Prostate gland (tissue), 2 donors: ENCODE measurements around the gene PARP16. TPM values are rescaled to one million over a fixed set of nuclear protein-coding genes. Genes with fewer than 3 reads are reported as not detected.
"Not testable (repeated sequence)": the region's sequence is repeated elsewhere in the genome, so short reads cannot be mapped to it uniquely, and the experiment has no call there.

Experiments
- DNase-seq: peaks from one replicate; pipeline ENCODE4 v3.0.0-alpha.2; 2019; ENCODE audit warnings: low spot score
- H3K27ac ChIP-seq, 2 donors: fragments of 200-600 bp; sonication (generic); 2 replicates each; pipeline ENCODE4 v1.5.1; 2017 to 2019
- H3K27me3 ChIP-seq: fragments of 200-600 bp; sonication (generic); replicated peaks from 2 replicates; pipeline ENCODE4 v1.5.1; 2019; ENCODE audit not compliant: insufficient read depth
- H3K36me3 ChIP-seq, 2 donors: fragments of 200-600 bp; sonication (generic); 1 replicate in 1 of 2; 2 replicates in 1 of 2; pipeline versions ENCODE4 v1.5.1 to v1.8.1; 2017 to 2019
- H3K4me1 ChIP-seq: fragments of 200-600 bp; sonication (generic); replicated peaks from 2 replicates; pipeline ENCODE4 v1.5.1; 2019
- H3K4me3 ChIP-seq, 2 donors: fragments of 200-600 bp; sonication (generic); 2 replicates each; pipeline ENCODE4 v1.5.1; 2017 to 2019
- H3K9me3 ChIP-seq: fragments of 200-600 bp; sonication (generic); 2 replicates; pipeline ENCODE4 v1.5.1; 2017
- POLR2A ChIP-seq: fragments of 450-650 bp; IDR thresholded peaks from one replicate; pipeline ENCODE4 v1.6.1; 2016; ENCODE audit warnings: antibody characterized with exemption, mild to moderate bottlenecking
- POLR2AphosphoS5 ChIP-seq: sonication (generic); formaldehyde crosslinking; IDR thresholded peaks from one replicate; pipeline ENCODE4 v1.6.1; 2017; ENCODE audit warnings: antibody characterized with exemption
- WGBS: methylation state at CpG from one replicate; pipeline ENCODE4 v1.1.5; 2018; 5-methylcytosine and 5-hydroxymethylcytosine counted together
- intact Hi-C: fragments of 100-400 bp; cut with DNase I; formaldehyde crosslinking; loops from one replicate; pipeline ENCODE4 v1.14.2; 2022
- total RNA-seq, 2 donors: library from RNA; depleted of rRNA; stranded (reverse); fragments of >200 nt; gene quantifications; one replicate each; pipeline ENCODE4 v1.1.0, GENCODE V29; 2016
- TF ChIP-seq, protein P1 (sequence below), 4 experiments: fragments of 200-600 bp in 2 of 4; fragments of 450-650 bp in 2 of 4; sonication (generic) in 2 of 4; IDR thresholded peaks; 1 replicate in 3 of 4; 2 replicates in 1 of 4; pipeline ENCODE4 v1.5.1; 2016 to 2019; ENCODE audit warnings: antibody characterized with exemption in 4 of 4, mild to moderate bottlenecking in 2 of 4, moderate library complexity in 2 of 4

The PARP16 gene
- total RNA-seq, 2 donors from 2014 or later, result 13.0 to 17.0 TPM

DNA sequence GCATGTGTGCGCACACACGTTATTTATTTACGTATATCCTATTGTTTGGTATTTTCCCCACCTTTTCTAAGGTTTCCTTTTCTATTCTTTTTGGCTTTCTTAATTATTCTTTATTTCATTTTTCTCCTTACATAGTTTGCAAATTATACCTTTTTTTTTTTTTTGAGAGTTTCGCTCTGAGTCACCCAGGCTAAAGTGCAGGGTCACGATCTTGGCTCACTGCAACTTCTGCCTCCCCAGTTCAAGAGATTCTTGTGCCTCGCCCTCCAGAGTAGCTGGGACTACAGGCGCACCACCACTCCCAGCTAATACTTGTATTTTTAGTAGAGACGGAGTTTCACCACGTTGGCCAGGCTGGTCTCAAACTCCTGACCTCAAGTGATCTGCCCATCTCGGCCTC, 55.4 kb downstream of the PARP16 start:
- no peak overlapping the region for H3K27ac ChIP-seq
- intact Hi-C loops, result no loop called here
- no peak for DNase-seq
- 96% methylated on average over 10 of the region's 10 CpGs for WGBS
- H3K27me3 ChIP-seq, result no peaks in the 10 kb centered on the region
- H3K4me3 ChIP-seq, result no peak overlapping the region
- TF ChIP-seq POLR2A (no peak), POLR2AphosphoS5 (no peak)
- TF ChIP-seq, protein P1, sequence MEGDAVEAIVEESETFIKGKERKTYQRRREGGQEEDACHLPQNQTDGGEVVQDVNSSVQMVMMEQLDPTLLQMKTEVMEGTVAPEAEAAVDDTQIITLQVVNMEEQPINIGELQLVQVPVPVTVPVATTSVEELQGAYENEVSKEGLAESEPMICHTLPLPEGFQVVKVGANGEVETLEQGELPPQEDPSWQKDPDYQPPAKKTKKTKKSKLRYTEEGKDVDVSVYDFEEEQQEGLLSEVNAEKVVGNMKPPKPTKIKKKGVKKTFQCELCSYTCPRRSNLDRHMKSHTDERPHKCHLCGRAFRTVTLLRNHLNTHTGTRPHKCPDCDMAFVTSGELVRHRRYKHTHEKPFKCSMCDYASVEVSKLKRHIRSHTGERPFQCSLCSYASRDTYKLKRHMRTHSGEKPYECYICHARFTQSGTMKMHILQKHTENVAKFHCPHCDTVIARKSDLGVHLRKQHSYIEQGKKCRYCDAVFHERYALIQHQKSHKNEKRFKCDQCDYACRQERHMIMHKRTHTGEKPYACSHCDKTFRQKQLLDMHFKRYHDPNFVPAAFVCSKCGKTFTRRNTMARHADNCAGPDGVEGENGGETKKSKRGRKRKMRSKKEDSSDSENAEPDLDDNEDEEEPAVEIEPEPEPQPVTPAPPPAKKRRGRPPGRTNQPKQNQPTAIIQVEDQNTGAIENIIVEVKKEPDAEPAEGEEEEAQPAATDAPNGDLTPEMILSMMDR (IDR thresholded peaks at IDR 0.05), result no peak
- H3K36me3 ChIP-seq, result no peaks in the 10 kb centered on the region
- no peaks in the 10 kb centered on the region for H3K4me1 ChIP-seq
- H3K9me3 ChIP-seq, result no peaks in the 10 kb centered on the region

GRCh38 chr15:65226901-65227300, 59.8 kb downstream of the PARP16 start:
- intact Hi-C loops, H3K4me1 ChIP-seq, H3K9me3 ChIP-seq, H3K36me3 ChIP-seq, H3K27ac ChIP-seq, H3K27me3 ChIP-seq, H3K4me3 ChIP-seq, DNase-seq: not testable (repeated sequence)
- WGBS, result 82% methylated on average over 5 of the region's 10 CpGs

DNA sequence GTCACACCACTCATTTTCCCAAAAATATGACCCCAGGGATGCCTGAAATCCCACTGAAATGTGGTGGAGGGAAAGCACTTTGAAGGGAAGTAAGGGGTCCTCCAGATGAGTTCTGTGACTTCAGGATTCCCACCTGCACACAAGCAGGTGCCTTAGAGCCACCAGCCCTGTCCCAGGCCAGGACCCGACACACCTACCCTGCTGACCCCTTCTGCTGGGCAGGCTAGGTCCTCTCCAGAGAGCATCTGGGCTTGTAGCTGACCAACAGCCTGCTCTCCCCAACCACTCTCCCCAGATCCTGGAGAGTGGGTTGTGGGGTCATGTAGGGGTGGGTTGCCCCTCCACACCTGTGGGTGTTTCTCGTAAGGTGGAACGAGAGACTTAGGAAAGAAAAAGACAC, 60.5 kb downstream of the PARP16 start:
- no peaks in the 10 kb centered on the region for H3K36me3 ChIP-seq
- DNase-seq, result no peak
- TF ChIP-seq, protein P1 (IDR thresholded peaks at IDR 0.05), result no peak
- TF ChIP-seq POLR2AphosphoS5 (no peak), POLR2A (no peak)
- intact Hi-C loops, result no loop called here
- no peaks in the 10 kb centered on the region for H3K4me1 ChIP-seq
- no peaks in the 10 kb centered on the region for H3K27me3 ChIP-seq
- no peaks in the 10 kb centered on the region for H3K9me3 ChIP-seq
- WGBS, result 100% methylated on average over 3 of the region's 3 CpGs
- H3K27ac ChIP-seq, result no peak overlapping the region
- H3K4me3 ChIP-seq, result no peak overlapping the region

GRCh38 chr15:65223996-65224395, 62.7 kb downstream of the PARP16 start:
- Histone ChIP-seq H3K9me3 (no peaks in the 10 kb centered on the region), H3K27ac (no peak overlapping the region), H3K4me3 (no peak overlapping the region), H3K36me3 (no peaks in the 10 kb centered on the region), H3K27me3 (no peaks in the 10 kb centered on the region), H3K4me1 (no peaks in the 10 kb centered on the region)
- intact Hi-C loops, result no loop called here
- DNase-seq, result no peak
- no peak for TF ChIP-seq POLR2A
- TF ChIP-seq POLR2AphosphoS5, result no peak
- TF ChIP-seq, protein P1 (IDR thresholded peaks at IDR 0.05), result no peak
- 88% methylated on average over 6 of the region's 6 CpGs for WGBS

DNA sequence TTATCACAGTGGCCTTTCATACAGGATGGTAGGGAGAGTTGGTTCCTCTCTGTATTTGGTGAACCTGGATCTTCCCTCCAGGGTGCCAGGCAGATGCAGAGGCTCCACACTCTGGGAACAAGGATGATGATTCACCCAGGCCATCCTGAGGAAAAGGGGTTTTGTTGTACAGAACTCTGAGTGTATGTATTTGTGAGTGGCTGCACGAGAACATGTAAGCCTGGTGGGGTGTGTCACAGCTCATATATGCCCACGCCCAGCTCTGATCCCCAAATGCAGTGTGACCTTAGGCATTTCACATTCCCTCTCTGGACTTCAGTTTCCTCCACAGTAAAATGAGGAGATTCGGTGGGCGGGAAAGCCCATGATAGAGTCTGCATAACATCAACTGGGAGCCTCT, 63.8 kb downstream of the PARP16 start:
- H3K9me3 ChIP-seq, result no peaks in the 10 kb centered on the region
- 89% methylated on average over 4 of the region's 4 CpGs for WGBS
- no peaks in the 10 kb centered on the region for H3K36me3 ChIP-seq
- no peak for DNase-seq
- H3K4me3 ChIP-seq, result no peak overlapping the region
- no peaks in the 10 kb centered on the region for H3K4me1 ChIP-seq
- no peaks in the 10 kb centered on the region for H3K27me3 ChIP-seq
- no peak overlapping the region for H3K27ac ChIP-seq
- TF ChIP-seq, protein P1 (IDR thresholded peaks at IDR 0.05), result no peak
- TF ChIP-seq POLR2A (no peak), POLR2AphosphoS5 (no peak)
- intact Hi-C loops, result no loop called here
